Measurements from ENCODE around the gene PIK3CD. TPM values are rescaled to one million over a fixed set of nuclear protein-coding genes. Genes with fewer than 3 reads are reported as not detected.
"Not testable (repeated sequence)": the region's sequence is repeated elsewhere in the genome, so short reads cannot be mapped to it uniquely, and the experiment has no call there.

Gene PIK3CD
- total RNA-seq, 2 experiments from 2014 or later, result 152 to 158 TPM

DNA sequence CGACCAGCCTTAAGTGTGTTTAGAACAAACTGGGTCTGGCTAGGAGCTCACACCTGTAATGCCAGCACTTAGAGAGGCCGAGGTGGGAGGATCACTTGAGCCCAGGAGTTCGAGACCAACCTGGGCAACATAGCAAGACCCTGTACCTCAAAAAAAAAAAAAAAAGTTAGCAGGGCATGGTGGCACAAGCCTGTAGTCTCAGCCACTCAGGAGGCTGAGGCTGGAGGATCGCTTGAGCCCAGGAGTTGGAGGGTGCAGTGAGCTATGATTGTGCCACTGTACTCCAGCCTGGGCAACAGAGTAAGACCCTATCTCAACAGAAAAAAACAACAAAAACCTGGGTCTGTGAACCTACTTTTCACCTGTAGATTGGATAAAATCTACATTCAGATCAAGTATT lies 54.6 kb downstream of the PIK3CD start:
- Mint-ChIP-seq H3K36me3 (ENCODE audit: low read depth) (peaks cover 56% of the 10 kb centered on the region), H3K4me3 (no peak overlapping the region), H3K4me1 (ENCODE audit: low read depth) (peaks cover 51% of the 10 kb centered on the region), H3K9me3 (peaks cover 6% of the 10 kb centered on the region), H3K27me3 (no peaks in the 10 kb centered on the region), H3K27ac (peak overlapping the region; percentile 75)
- TF ChIP-seq, protein P1, sequence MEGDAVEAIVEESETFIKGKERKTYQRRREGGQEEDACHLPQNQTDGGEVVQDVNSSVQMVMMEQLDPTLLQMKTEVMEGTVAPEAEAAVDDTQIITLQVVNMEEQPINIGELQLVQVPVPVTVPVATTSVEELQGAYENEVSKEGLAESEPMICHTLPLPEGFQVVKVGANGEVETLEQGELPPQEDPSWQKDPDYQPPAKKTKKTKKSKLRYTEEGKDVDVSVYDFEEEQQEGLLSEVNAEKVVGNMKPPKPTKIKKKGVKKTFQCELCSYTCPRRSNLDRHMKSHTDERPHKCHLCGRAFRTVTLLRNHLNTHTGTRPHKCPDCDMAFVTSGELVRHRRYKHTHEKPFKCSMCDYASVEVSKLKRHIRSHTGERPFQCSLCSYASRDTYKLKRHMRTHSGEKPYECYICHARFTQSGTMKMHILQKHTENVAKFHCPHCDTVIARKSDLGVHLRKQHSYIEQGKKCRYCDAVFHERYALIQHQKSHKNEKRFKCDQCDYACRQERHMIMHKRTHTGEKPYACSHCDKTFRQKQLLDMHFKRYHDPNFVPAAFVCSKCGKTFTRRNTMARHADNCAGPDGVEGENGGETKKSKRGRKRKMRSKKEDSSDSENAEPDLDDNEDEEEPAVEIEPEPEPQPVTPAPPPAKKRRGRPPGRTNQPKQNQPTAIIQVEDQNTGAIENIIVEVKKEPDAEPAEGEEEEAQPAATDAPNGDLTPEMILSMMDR (IDR thresholded peaks at IDR 0.05), result no peak
- intact Hi-C loops (cut with micrococcal nuclease), result no loop called here
- DNase-seq, result no peak
- ChIA-PET POLR2A (interaction anchor here (0.7 to 1.1 kb wide), 2 partner anchors 12 to 33 kb away, joined by 3 read pairs; no protein-coding TSS in a partner anchor), CTCF (no interaction called here)
- ATAC-seq, result no peak

DNA sequence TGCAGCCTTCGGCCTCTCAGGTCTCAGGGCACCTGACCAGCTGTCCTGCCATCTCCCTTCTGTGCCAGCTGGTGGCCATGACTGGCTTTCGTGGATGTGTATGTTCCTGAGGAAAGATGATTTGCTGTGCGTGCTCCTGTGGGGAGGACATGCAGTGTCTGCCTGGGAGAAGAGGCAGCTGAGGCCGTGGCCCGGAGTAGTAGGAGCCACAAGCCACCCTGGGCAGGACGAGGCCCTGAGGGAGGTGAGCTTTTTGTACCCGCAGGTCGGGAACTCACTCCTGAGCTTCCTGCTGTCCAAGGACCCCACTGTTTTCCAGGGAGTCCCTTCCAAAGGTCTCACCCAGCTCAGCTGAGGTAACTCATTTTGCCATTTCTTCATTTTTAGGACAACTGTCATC lies 58.5 kb downstream of the PIK3CD start:
- TF ChIP-seq, protein P1 (IDR thresholded peaks at IDR 0.05), result no peak
- ATAC-seq (no peak), DNase-seq (no peak)
- Mint-ChIP-seq H3K36me3 (ENCODE audit: low read depth) (peaks cover 54% of the 10 kb centered on the region), H3K9me3 (no peaks in the 10 kb centered on the region), H3K27ac (peak overlapping the region; percentile 74), H3K27me3 (no peaks in the 10 kb centered on the region), H3K4me3 (no peak overlapping the region), H3K4me1 (ENCODE audit: low read depth) (peaks cover 55% of the 10 kb centered on the region)
- ChIA-PET POLR2A (no interaction called here), CTCF (interaction anchor here (0.6 to 1.5 kb wide), 3 partner anchors 12 to 82 kb away, joined by 3 to 5 read pairs (median 4); no protein-coding TSS in a partner anchor)
- intact Hi-C loops (cut with micrococcal nuclease), result no loop called here

DNA sequence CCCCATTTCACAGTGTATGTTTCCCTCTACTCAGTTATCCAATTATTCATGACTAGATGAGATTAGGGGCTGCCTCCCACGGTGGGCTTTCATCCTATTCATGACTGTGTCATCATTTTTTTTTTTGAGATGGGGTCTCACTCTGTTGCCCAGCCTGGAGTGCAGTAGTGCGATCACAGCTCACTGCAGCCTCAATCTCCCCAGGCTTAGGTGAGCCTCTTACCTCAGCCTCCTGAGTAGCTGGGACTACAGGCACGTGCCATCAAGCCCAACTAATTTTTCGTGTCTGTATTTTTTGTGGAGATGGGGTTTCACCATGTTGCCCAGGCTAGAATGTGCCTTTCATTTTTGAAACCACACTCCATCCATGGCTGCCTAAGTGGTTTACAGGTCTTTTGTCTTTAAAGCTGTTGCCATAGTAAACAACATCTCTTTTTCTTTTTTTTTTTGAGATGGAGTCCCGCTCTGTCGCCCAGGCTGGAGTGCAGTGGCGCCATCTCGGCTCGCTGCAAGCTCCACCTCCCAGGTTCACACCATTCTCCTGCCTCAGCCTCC lies 60.0 kb downstream of the PIK3CD start:
- Mint-ChIP-seq H3K27me3 (no peaks in the 10 kb centered on the region), H3K4me1 (ENCODE audit: low read depth) (peaks cover 51% of the 10 kb centered on the region), H3K4me3 (no peak overlapping the region), H3K9me3 (no peaks in the 10 kb centered on the region), H3K27ac (peak overlapping the region; percentile 69), H3K36me3 (ENCODE audit: low read depth) (peaks cover 54% of the 10 kb centered on the region)
- TF ChIP-seq, protein P1 (IDR thresholded peaks at IDR 0.05), result no peak
- ATAC-seq, result no peak
- ChIA-PET POLR2A (interaction anchor here (0.6 to 11.0 kb wide), 3 partner anchors 9 to 812 kb away, joined by 3 to 142 read pairs (median 3); no protein-coding TSS in a partner anchor), CTCF (interaction anchor here (1.0 to 1.2 kb wide), 2 partner anchors 10 to 24 kb away, joined by 3 to 4 read pairs; no protein-coding TSS in a partner anchor)
- no peak for DNase-seq
- intact Hi-C loops (cut with micrococcal nuclease), result no loop called here

DNA sequence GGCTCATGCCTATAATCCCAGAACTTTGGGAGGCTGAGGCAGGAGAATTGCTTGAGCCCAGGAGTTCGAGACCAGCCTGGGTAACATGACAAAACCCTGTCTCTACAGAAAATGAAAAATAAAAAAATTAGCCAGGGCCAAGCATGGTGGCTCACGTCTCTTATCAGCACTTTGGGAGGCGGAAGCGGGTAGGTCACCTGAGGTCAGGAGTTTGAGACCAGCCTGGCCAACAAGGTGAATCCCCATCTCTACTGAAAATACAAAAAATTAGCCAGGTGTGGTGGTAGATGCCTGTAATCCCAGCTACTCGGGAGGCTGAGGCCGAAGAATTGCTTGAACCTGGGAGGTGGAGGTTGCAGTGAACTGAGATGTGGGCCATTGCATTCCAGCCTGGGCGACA lies 61.2 kb downstream of the PIK3CD start:
- H3K27ac Mint-ChIP-seq, result peak overlapping the region; percentile 67
- DNase-seq; intact Hi-C loops (cut with micrococcal nuclease); H3K9me3 Mint-ChIP-seq; H3K27me3 Mint-ChIP-seq; ATAC-seq; H3K4me3 Mint-ChIP-seq: not testable (repeated sequence)
- ChIA-PET POLR2A (interaction anchor here (0.6 to 11.0 kb wide), 3 partner anchors 10 to 84 kb away, joined by 3 to 142 read pairs (median 5); no protein-coding TSS in a partner anchor), CTCF (interaction anchor here (0.9 to 1.0 kb wide), 2 partner anchors 18 to 25 kb away, joined by 3 read pairs; no protein-coding TSS in a partner anchor)
- H3K36me3 Mint-ChIP-seq (ENCODE audit: low read depth), result peaks cover 63% of the 10 kb centered on the region
- peaks cover 54% of the 10 kb centered on the region for H3K4me1 Mint-ChIP-seq (ENCODE audit: low read depth)

- peak; percentile 17 for ATAC-seq
- Mint-ChIP-seq H3K4me3 (peak overlapping the region; percentile 94), H3K36me3 (ENCODE audit: low read depth) (peaks cover 72% of the 10 kb centered on the region)
Observed at GRCh38 chr1:9714257-9714718, 62.8 kb downstream of the PIK3CD start.

More at GRCh38 chr1:9714257-9714718, 62.8 kb downstream of the PIK3CD start:
- peaks cover 65% of the 10 kb centered on the region for H3K4me1 Mint-ChIP-seq (ENCODE audit: low read depth)
- TF ChIP-seq, protein P1 (IDR thresholded peaks at IDR 0.05), result no peak
- H3K27ac Mint-ChIP-seq, result peak overlapping the region; percentile 85
- ChIA-PET CTCF (interaction anchor here (0.9 to 4.4 kb wide), 6 partner anchors 11 to 86 kb away, joined by 3 to 66 read pairs (median 5); no protein-coding TSS in a partner anchor), POLR2A (interaction anchor here (1.0 to 11.0 kb wide), 5 partner anchors 10 to 85 kb away, joined by 3 to 142 read pairs (median 5); partner anchors contain the start of gene PIK3CD)
- H3K9me3 Mint-ChIP-seq, result no peaks in the 10 kb centered on the region
- intact Hi-C loops (cut with micrococcal nuclease), result no loop called here
- H3K27me3 Mint-ChIP-seq, result no peaks in the 10 kb centered on the region
- DNase-seq, result peak; percentile 66
